A673 (cell line): Measurements from ENCODE around the gene TBX4. TPM values are rescaled to one million over a fixed set of nuclear protein-coding genes. Genes with fewer than 3 reads are reported as not detected.

Experiments used
- BruUV-seq: library from RNA; stranded (reverse); fragments of 400-500 nt; replicated peaks from 2 replicates; lab custom pipeline; 2021; lab: Mats Ljungman, UMichigan
- CTCF ChIA-PET: fragments of 300-600 bp; sonication (Branson Sonifier 250); formaldehyde crosslinking; loops from one replicate; lab custom pipeline; 2022; ENCODE audit warnings: antibody characterized with exemption; lab: Charles Lee
- POLR2A ChIA-PET: fragments of 300-600 bp; sonication (Branson Sonifier 250); formaldehyde crosslinking; loops from one replicate; lab custom pipeline; 2022; ENCODE audit warnings: antibody characterized with exemption; ENCODE audit not compliant: low non-redundant PET; lab: Charles Lee
- DNase-seq: peaks from one replicate; pipeline ENCODE4 v3.0.0-alpha.2; 2015; ENCODE audit warnings: low spot score
- H3K27ac ChIP-seq: fragments of 200-600 bp; sonication (generic); 2 replicates; pipeline ENCODE4 v1.5.1; 2016; ENCODE audit warnings: mixed run types, low read depth, mild to moderate bottlenecking, mixed read lengths, antibody characterized with exemption, low read length; ENCODE audit not compliant: poor library complexity, severe bottlenecking
- H3K27me3 ChIP-seq: fragments of 200-600 bp; sonication (generic); replicated peaks from 2 replicates; pipeline ENCODE4 v1.6.1; 2017; ENCODE audit warnings: mixed run types, low read depth, mild to moderate bottlenecking, mixed read lengths, antibody characterized with exemption, low read length; ENCODE audit not compliant: insufficient read depth, poor library complexity
- H3K36me3 ChIP-seq: fragments of 200-600 bp; sonication (generic); 2 replicates; pipeline ENCODE4 v1.6.1; 2016; ENCODE audit warnings: mixed run types, mild to moderate bottlenecking, mixed read lengths, antibody characterized with exemption, low read length; ENCODE audit not compliant: insufficient read depth, poor library complexity, severe bottlenecking
- H3K4me1 ChIP-seq: fragments of 200-600 bp; sonication (generic); 2 replicates; pipeline ENCODE4 v1.6.1; 2017; ENCODE audit warnings: mixed run types, mild to moderate bottlenecking, mixed read lengths, antibody characterized with exemption, low read length; ENCODE audit not compliant: insufficient read depth, poor library complexity, severe bottlenecking
- H3K4me3 ChIP-seq: fragments of 200-600 bp; sonication (generic); 2 replicates; pipeline ENCODE4 v1.5.1; 2016; ENCODE audit warnings: low read depth, mixed run types, mild to moderate bottlenecking, mixed read lengths, low read length; ENCODE audit not compliant: poor library complexity, severe bottlenecking
- H3K9me3 ChIP-seq: fragments of 200-600 bp; sonication (generic); 2 replicates; pipeline ENCODE4 v1.6.1; 2016; ENCODE audit warnings: mixed run types, low read depth, mild to moderate bottlenecking, mixed read lengths, antibody characterized with exemption, low read length; ENCODE audit not compliant: poor library complexity, severe bottlenecking
- CTCF ChIP-seq: fragments of 300-800, 200-600 bp; sonication (generic); conservative IDR thresholded peaks from 2 replicates; pipeline ENCODE4 v1.5.1; 2017; ENCODE audit warnings: low read depth, mild to moderate bottlenecking, antibody characterized with exemption, low read length, moderate library complexity, mixed read lengths
- EZH2 ChIP-seq: fragments of 200-600 bp; sonication (generic); IDR thresholded peaks from 2 replicates; pipeline ENCODE4 v1.6.1; 2017; ENCODE audit warnings: borderline replicate concordance, low read depth, mild to moderate bottlenecking, mixed read lengths, antibody characterized with exemption, low read length; ENCODE audit not compliant: poor library complexity, severe bottlenecking
- intact Hi-C: fragments of 100-400 bp; cut with micrococcal nuclease; formaldehyde crosslinking; loops from one replicate; pipeline ENCODE4 v1.10.0; 2022; ENCODE audit not compliant: unreplicated experiment
- total RNA-seq: library from RNA; stranded (reverse); gene quantifications from 2 replicates; pipeline ENCODE4 v1.2.3, GENCODE V29; 2021

TBX4 gene
- total RNA-seq, 1 experiment from 2014 or later = not detected

GRCh38 chr17:61496957-61497653 lies 44.9 kb downstream of the TBX4 start:
- no TSS peak for BruUV-seq
- no peak for DNase-seq
- Histone ChIP-seq H3K4me3 (no peak overlapping the region), H3K36me3 (no peaks in the 10 kb centered on the region), H3K27ac (no peak overlapping the region), H3K27me3 (no peaks in the 10 kb centered on the region), H3K9me3 (no peaks in the 10 kb centered on the region), H3K4me1 (no peaks in the 10 kb centered on the region)
- intact Hi-C loops = no loop called here
- ChIA-PET CTCF (no interaction called here), POLR2A (no interaction called here)
- TF ChIP-seq CTCF (no peak), EZH2 (no peak)

- POLR2A ChIA-PET = no interaction called here
- H3K27ac ChIP-seq = no peak overlapping the region
- no TSS peak for BruUV-seq
- H3K36me3 ChIP-seq = no peaks in the 10 kb centered on the region
- no peaks in the 10 kb centered on the region for H3K9me3 ChIP-seq
- H3K4me3 ChIP-seq = no peak overlapping the region
- no peaks in the 10 kb centered on the region for H3K27me3 ChIP-seq
- CTCF ChIA-PET = no interaction called here
- intact Hi-C loops = no loop called here
- TF ChIP-seq EZH2 (no peak), CTCF (no peak)
- no peak for DNase-seq
- no peaks in the 10 kb centered on the region for H3K4me1 ChIP-seq
These were observed 46.1 kb downstream of the TBX4 start for GRCh38 chr17:61498042-61498994.

GRCh38 chr17:61499632-61500031 lies 47.4 kb downstream of the TBX4 start:
- no TSS peak for BruUV-seq
- no peak for DNase-seq
- POLR2A ChIA-PET = no interaction called here
- Histone ChIP-seq H3K9me3 (no peaks in the 10 kb centered on the region), H3K27ac (no peak overlapping the region), H3K27me3 (no peaks in the 10 kb centered on the region), H3K36me3 (no peaks in the 10 kb centered on the region), H3K4me3 (no peak overlapping the region), H3K4me1 (no peaks in the 10 kb centered on the region)
- intact Hi-C loops = no loop called here
- no peak for TF ChIP-seq CTCF
- no peak for TF ChIP-seq EZH2
- CTCF ChIA-PET = no interaction called here
